ENCODE measurements around the gene TRRAP. TPM values are rescaled to one million over a fixed set of nuclear protein-coding genes. Genes with fewer than 3 reads are reported as not detected.
"Not testable (repeated sequence)": the region's sequence is repeated elsewhere in the genome, so short reads cannot be mapped to it uniquely, and the experiment has no call there.

The TRRAP gene
- 13.7 TPM for total RNA-seq
- long read RNA-seq, partial matches to known transcripts, result 5 of 9 reads
- long read RNA-seq, other reads (novel, unspliced or antisense), result 4 of 9 reads

- intact Hi-C loops (cut with DNase I), result no loop called here
- peak; percentile 88 for ATAC-seq (ENCODE audit: poor library complexity)
- DNase-seq, result peak; percentile 86
These were observed at the start of gene TRRAP for GRCh38 chr7:98878365-98879197. TRRAP (plus strand) TSS chr7:98878532; CDS start chr7:98881151, 2,619 bp downstream.

DNA sequence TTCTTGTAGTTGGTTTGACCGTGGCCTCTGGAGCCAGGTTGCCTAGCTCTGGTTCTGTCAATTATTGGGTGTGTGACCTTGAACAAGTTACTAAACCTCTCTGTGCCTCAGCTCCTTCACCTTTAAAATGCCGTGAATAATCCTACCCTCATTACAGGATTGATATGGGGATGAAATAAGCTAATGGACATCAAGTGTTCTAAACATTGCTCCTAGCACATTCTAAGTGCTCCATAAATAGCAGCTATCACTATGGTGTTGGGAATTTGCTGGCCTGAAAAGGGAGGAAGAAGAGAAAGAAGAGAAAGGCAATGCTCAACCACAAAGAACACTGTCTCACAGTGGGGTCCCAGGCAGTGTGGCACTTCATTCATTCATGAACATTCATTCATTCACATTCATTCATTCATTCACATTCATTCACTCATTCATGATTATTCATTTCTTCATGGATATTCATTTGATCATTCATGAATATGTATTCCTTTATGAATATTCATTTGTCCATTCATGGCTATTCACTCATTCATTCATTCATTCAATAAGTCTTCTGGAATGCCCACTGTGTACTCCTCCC lies 47.3 kb upstream of the TRRAP start:
- DNase-seq (no peak), ATAC-seq (ENCODE audit: poor library complexity) (peak; percentile 66)
- intact Hi-C loops (cut with DNase I), result no loop called here

DNA sequence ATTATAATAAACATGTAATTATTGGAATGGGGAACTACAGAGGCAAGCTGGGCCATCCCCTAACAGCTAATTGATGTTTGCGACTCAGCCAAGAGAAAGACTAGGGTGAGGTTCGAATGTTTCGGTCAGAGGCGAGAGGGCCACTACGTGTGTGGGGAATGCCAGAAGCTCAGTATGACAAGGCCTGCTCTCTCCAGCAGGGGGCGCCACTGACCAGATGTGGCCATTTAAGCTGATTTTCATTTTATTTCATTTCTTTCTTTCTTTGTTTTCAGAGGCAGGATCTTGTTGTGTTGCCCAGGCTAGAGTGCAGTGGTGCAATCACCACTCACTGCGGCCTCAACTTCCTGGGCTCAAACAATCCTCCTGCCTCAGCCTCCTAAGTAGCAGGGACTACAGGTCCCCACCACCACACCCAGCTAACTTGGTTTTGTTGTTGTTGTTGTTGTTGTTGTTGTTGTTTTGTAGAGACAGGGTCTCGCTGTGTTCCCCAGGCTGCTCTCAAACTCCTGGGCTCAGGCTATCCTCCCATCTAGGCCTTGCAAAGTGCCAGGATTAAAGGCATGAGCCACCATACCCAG lies 46.6 kb upstream of the TRRAP start:
- DNase-seq, result no peak
- intact Hi-C loops (cut with DNase I), result no loop called here
- ATAC-seq (ENCODE audit: poor library complexity), result no peak

DNA sequence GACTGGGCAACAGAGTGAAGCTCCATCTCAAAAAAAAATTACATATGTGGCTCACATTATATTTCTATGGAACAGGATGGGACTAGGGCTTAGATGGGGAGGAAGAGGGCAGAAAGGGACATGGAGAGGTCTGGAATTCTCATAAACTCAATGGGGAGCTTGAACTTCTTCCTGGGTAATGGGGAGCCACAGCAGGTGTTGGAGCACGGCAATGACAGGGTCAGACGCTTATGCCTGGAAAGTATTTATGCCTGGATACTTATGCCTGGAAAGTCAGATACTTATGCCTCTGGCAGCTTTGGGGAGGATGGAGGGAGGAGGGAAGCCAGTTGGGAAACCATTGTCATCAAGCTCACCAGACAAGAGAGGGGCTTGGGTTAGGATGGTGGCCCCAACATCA lies 45.3 kb upstream of the TRRAP start:
- DNase-seq, result no peak
- ATAC-seq (ENCODE audit: poor library complexity), result no peak
- intact Hi-C loops (cut with DNase I), result no loop called here

DNA sequence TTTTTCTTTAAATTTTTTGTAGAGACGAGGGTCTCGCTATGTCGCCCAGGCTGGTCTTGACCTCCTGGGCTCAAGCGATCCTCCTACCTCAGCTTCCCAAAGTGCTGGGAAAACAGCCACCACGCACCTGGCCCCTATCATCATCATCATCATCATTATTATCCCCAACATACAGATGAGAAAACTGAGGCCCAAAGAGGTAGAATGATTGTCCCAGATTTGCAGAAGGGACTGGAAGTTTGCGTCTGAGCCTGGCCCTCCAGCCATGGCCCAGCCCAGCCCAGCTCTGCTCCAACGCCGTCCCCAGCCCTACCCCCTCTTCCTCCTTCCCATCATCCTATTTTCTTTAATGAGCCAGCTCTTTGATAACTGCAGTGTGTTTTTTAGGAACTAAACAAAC lies 43.4 kb upstream of the TRRAP start:
- intact Hi-C loops (cut with DNase I), result loop anchor here (5.0 kb wide), 1 partner anchor 78 kb away; no protein-coding TSS in a partner anchor
- DNase-seq (no peak), ATAC-seq (ENCODE audit: poor library complexity) (no peak)

DNA sequence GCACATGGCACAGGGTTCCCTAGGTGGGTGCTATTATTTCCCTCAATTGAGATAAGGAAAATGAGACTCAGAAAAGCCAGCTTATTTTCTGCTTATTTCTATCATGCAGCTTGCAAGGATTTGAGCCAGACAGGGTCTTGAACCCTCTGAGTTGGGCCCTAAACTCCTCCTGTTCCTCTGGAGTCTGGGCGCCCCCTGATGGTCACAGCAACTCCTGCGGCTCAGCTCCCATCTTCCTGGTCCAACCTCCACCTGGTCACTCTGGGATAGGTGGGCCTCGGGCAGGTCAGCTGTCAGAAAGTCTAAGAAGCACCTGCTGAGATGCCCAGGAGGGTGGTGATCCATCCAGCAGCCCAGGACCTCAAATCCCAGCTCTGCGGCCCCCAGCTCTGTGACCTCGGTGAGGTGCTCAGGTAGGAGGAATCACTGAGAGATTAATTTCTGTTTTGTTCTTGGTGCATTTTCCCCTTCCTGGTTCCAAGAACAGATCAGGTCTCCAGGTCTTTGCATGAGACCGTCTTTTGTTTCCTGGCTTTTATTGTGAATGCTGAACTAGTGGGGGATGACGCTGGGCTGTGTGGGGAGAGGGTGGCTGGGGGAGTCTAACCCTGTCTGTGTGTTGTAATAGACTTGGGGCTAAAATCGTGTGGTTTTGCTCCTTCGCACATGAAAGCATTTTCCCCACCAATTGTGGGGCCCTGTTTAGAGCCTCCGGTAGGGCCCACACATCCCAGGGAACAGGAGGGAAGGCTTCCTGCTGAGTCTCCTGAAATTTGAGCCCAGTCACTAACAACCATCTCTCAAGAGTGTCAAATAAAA lies 41.3 kb upstream of the TRRAP start:
- DNase-seq (peak; percentile 50), ATAC-seq (ENCODE audit: poor library complexity) (peak; percentile 59)
- intact Hi-C loops (cut with DNase I), result loop anchor here (5.0 kb wide), 1 partner anchor 80 kb away; no protein-coding TSS in a partner anchor

DNA sequence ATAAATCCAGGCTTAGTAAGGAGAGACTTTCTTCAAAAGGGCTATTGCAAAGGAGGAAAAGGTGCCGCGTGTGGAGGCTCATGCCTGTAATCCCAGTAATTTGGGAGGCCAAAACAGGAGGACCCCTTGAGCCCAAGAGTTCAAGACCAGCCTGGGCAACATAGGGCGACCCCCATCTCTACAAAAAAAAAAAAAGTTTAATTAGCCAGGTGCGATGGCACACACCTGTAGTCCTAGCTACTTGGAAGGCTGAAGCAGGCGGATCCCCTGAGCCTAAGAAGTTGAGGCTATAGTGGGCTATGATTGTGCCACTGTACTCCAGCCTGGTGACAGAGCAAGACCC lies 40.7 kb upstream of the TRRAP start:
- no peak for ATAC-seq (ENCODE audit: poor library complexity)
- intact Hi-C loops (cut with DNase I), result loop anchor here (5.0 kb wide), 1 partner anchor 80 kb away; no protein-coding TSS in a partner anchor

DNA sequence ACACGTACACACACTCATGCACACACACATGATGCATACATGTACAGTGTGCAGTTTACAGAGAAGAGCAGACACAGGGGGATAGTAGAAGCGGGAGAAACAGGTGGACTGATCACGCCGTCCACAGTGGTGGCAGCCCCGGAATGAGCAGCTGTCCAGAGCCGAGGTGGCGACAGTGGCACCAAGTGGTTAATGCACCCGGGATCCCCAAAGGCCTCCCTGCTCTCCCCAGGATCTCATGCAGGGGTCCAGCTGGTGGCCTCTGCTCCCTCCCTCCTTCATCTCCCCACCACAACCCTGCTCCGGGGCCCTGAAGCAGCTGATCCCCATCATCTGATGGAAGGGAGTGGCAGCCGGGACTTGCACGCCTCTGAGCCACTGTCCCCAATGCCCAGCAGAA lies 38.2 kb upstream of the TRRAP start:
- DNase-seq (no peak), ATAC-seq (ENCODE audit: poor library complexity) (no peak)
- intact Hi-C loops (cut with DNase I), result loop anchor here (2.0 kb wide), 1 partner anchor 405 kb away; no protein-coding TSS in a partner anchor

More for the DNA sequence above, 40.7 kb upstream of the TRRAP start:
- DNase-seq, result no peak

- intact Hi-C loops (cut with DNase I), result loop anchor here (2.0 kb wide), 1 partner anchor 406 kb away; no protein-coding TSS in a partner anchor
- ATAC-seq (ENCODE audit: poor library complexity), result no peak
- no peak for DNase-seq
These were observed 37.6 kb upstream of the TRRAP start for GRCh38 chr7:98840722-98841121.

DNA sequence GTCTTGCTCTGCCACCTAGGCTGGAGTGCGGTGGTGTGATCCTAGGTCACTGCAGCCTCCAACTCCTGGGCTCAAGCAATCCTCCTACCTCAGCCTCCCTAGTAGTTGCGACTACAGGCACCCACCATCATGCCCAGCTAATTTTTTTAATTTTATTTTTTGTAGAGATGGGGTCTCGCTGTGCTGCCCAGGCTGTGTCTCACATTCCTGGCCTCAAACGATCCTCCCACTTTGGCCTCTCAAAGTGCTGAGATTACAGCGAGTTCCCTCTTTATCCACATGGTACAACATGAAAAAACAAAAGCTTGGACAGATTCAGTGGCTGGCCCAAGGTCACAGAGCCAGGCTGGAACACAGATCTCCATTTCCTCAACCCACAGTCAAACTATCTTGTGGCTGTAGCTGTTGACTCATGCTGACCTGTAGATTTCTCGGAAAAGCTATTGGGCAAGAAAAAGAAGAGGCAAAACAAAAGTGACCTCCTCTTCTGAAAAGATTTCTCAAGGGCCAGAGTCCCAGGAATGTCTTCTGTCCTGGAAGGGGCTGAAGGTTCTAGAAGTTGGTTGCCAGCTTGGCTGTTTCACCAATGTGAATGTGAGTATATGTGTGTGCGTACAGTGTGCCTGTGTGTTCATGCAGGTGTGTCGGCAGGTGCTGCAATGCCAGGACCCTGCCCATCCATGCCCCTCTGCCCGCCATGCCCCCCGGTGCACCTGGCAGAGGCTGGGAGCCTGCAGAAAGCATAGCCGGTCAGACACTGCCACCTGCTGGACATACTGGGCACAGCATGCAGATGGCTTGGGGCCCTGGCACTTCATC lies 36.9 kb upstream of the TRRAP start:
- intact Hi-C loops (cut with DNase I), result loop anchor here (2.0 kb wide), 1 partner anchor 407 kb away; no protein-coding TSS in a partner anchor
- ATAC-seq (ENCODE audit: poor library complexity), result peak; percentile 83
- peak; percentile 78 for DNase-seq

GRCh38 chr7:98842552-98842951 lies 35.8 kb upstream of the TRRAP start:
- ATAC-seq (ENCODE audit: poor library complexity); DNase-seq; intact Hi-C loops (cut with DNase I): not testable (repeated sequence)

- ATAC-seq (ENCODE audit: poor library complexity) (no peak), DNase-seq (no peak)
- intact Hi-C loops (cut with DNase I), result no loop called here
These were observed 29.4 kb upstream of the TRRAP start for GRCh38 chr7:98848918-98849317.

DNA sequence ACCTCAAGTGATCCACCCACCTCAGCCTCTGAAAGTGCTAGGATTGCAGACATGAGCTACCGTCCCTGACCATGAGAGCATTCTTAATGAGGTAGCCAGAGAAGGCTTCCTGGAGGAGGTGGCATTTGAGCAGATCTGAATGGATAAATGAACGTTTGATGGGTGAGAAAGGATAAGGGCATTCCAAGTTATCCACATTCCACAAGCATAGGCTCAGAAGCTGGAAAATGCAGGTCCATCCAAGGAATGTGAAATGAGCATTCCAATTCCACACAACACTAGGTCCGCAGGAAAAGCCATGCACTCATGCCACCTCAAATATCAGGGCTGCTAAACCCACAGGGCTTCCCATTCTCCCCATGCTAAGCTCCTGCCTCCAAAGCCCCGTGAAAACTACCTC lies 25.5 kb upstream of the TRRAP start:
- DNase-seq, result no peak
- no peak for ATAC-seq (ENCODE audit: poor library complexity)
- intact Hi-C loops (cut with DNase I), result no loop called here

- no peak for ATAC-seq (ENCODE audit: poor library complexity)
- intact Hi-C loops (cut with DNase I), result no loop called here
- DNase-seq, result no peak
These were observed 22.5 kb upstream of the TRRAP start for GRCh38 chr7:98855610-98856422.

DNA sequence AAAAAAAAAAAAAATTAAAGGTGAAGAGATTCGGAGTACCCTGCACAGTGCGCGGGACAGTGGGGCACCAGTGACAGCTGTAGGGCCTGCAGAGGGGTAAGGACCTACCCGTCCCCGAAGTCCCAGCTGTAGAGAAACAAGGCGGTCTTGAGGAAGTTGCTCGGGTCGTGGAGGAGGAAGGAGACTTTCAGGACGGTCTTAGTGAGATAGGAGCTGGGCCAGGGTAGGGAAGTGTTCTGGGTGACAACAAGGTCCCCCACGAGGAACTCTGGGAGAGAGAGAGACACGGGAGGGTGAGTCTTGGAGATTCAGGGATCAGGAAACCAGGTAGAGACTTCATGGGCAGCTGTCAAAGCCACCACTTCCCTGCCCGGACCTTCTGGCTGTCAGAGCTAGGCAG lies 18.3 kb upstream of the TRRAP start:
- intact Hi-C loops (cut with DNase I), result no loop called here
- DNase-seq (no peak), ATAC-seq (ENCODE audit: poor library complexity) (no peak)

- DNase-seq, result no peak
- no peak for ATAC-seq (ENCODE audit: poor library complexity)
- intact Hi-C loops (cut with DNase I), result no loop called here
These were observed 16.1 kb upstream of the TRRAP start for GRCh38 chr7:98862203-98862602.

GRCh38 chr7:98862716-98863420 lies 15.5 kb upstream of the TRRAP start:
- no peak for ATAC-seq (ENCODE audit: poor library complexity)
- intact Hi-C loops (cut with DNase I), result no loop called here

More at GRCh38 chr7:98862716-98863420, 15.5 kb upstream of the TRRAP start:
- DNase-seq, result no peak

Measured in Right ventricle myocardium superior (tissue), 1 donor.